ENCODE results near the gene HDAC6.

HDAC6 gene

GRCh38 chrX:48801280-48802088 lies at the start of gene HDAC6:
Gene HDAC6, plus strand, starts transcription at chrX:48802067. Its CDS starts 626 bp downstream, at chrX:48802693.
- peak; percentile 96 for FAIRE-seq
- peak; percentile 61 for DNase-seq (ENCODE audit: insufficient read length, low spot score)

- DNase-seq (ENCODE audit: insufficient read length, low spot score) (no peak), FAIRE-seq (no peak)
Observed at GRCh38 chrX:48752498-48752897, 49.4 kb upstream of the HDAC6 start.

DNA sequence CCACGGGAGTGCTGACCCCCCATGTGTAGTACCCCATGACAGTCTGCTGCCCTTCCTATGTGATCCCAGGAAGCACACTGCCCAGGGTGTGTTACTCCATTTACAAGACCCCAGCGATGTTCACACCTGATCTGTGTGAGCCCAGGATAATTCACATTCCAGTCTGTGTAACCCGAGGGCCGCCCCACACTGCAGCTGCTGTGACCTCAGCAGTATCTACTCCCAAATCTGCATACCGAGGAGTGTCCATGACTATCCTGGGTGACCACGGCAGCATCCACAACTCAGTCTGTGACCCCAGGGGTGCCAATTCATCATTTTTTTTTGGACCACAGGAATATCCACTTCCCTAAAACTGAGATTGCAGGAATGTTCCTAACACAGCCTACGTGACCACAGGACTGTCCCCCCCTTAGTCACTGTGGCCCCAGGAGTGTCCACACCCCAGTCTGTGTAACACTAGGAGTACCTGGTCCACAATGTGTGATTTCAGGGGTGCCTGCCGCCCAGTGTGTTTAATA lies 48.1 kb upstream of the HDAC6 start:
- FAIRE-seq (no peak), DNase-seq (ENCODE audit: insufficient read length, low spot score) (no peak)

- DNase-seq (ENCODE audit: insufficient read length, low spot score) = no peak
- FAIRE-seq = no peak
Observed at GRCh38 chrX:48754238-48754637, 47.6 kb upstream of the HDAC6 start.

DNA sequence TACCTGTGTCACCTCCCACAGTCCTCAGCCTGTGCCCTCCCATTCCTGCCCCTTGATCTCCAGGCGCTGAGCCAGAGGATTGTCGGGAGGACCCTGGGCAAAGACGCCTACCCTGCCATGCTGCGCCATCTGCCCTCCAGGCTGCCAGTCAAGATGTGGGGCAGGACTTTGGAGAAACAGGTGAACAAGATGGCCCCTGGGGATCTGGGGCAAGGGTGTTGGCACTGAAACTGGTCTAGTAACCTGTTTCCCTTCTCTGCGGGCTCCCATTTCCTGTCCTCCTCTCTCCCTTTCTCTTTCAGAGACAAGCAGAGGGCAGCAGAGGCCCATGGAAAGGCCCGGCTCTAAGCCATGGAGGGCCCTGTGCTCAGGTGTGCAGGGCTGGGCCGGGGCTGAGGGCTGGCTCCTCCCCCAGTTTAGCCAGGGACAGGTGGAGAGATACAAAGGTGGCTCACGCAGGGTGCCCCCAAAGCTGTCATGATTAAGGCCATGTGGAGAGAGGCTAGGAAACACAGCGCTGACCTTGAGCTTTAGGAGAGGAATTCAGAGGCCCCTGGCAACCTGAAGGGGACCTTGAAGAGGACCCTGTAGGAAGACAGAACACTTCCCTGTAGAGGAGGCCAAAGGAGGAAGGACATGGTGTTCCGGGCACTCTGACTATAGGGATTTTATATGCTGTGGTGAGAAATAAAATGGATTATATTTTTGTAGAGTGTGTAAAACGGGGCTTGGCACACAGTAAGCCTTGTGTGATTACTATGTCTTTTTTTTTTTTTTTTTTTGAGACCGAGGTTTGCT lies 40.0 kb upstream of the HDAC6 start, which contains the start of gene GLOD5:
Gene GLOD5, plus strand, starts transcription at position 74 of the 798 bp plus-strand sequence. Its CDS starts 44 bp downstream, at position 118.
- FAIRE-seq = peak; percentile 53
- no peak for DNase-seq (ENCODE audit: insufficient read length, low spot score)

GRCh38 chrX:48769230-48769629 lies 32.6 kb upstream of the HDAC6 start:
- DNase-seq (ENCODE audit: insufficient read length, low spot score) (no peak), FAIRE-seq (no peak)

GRCh38 chrX:48770296-48770695 lies 31.6 kb upstream of the HDAC6 start:
- FAIRE-seq = no peak
- no peak for DNase-seq (ENCODE audit: insufficient read length, low spot score)

- DNase-seq (ENCODE audit: insufficient read length, low spot score) (no peak), FAIRE-seq (no peak)
Observed at GRCh38 chrX:48772602-48773001, 29.3 kb upstream of the HDAC6 start.

DNA sequence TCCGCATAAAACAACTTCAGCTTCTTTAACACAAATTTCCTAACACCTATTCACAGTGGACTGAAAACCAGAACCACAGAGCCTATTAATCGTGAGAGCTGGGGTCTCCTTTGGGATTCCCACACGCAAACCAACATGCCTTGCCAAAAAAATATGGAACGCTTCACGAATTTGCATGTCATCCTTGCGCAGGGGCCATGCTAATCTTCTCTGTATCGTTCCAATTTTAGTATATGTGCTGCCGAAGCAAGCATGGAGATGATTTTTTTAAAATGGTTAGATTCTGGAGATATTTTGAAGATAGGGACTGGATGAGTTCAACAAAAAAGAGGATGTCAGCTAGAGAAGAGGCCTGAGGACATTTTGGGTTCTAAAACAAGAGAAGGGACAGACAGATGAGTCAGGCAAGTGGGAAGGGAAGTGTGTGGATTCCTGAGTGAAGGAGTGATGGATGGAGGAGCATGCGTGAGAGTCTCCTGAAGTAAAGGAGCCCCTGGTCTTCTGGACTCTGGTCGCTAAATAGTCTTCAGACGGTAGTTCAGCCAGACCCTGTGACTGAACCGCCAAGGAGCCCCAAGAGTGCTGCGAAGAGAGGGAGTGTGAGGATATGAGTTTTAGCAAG lies 24.9 kb upstream of the HDAC6 start:
- FAIRE-seq (no peak), DNase-seq (ENCODE audit: insufficient read length, low spot score) (no peak)

DNA sequence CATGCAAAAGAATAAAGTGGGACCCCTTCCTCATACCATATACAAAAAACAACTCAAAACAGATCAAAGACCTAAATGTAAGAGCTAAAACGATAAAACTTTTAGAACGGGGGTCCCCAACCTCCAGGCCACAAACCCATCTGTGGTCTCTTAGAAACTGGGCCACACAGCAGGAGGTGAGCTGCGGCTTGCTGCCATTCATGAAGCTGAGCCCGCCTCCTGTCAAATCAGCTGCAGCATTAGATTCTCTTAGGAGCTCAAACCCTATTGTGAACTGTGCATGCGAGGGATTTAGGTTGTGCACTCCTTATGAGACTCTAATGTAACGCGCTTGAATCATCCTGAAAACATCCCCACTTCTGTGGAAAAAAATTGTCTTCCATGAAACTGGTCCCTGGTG lies 22.5 kb upstream of the HDAC6 start:
- DNase-seq (ENCODE audit: insufficient read length, low spot score) (no peak), FAIRE-seq (no peak)

GRCh38 chrX:48781705-48782104 lies 20.2 kb upstream of the HDAC6 start:
- FAIRE-seq (no peak), DNase-seq (ENCODE audit: insufficient read length, low spot score) (no peak)

DNA sequence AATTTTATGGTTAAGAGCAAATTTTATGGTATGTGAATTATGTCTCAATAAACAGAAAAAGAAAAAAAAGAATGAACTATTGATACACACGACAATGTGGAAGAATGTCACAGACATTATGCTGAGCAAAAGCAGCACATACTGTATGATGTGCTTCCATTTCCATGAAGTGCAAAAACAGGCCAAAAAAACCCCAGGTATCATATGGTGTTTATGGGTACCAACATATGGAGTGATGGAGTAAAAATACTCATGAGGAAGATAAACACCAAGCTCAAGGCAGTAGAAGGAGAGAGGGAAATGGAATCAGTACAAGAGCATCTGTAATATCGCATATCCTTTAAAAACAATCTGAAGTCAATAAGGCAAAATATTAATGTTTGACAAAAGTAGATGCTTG lies 19.7 kb upstream of the HDAC6 start:
- no peak for DNase-seq (ENCODE audit: insufficient read length, low spot score)
- FAIRE-seq = no peak

DNA sequence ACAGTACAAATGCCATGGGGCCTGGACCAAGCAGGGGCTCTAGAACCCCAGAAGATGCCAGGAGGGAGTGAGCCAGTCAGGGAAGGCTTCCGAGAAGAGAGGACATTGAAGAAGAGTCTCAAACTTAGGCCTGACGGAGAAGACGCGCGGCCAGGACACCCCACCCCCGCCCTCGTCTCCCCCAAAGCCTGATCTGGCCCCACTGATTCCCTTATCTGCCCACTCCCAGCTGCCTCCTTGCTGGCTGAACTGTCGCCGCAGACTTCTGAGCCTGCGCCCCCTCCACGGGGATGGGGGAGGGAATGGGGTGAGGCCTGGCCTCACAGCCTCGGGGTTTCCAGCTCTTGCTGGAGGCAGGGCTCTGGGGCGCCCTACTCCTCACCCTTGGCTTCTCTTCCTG lies 19.1 kb upstream of the HDAC6 start:
- DNase-seq (ENCODE audit: insufficient read length, low spot score) (no peak), FAIRE-seq (no peak)

- no peak for FAIRE-seq
Observed at GRCh38 chrX:48784726-48785125, 17.1 kb upstream of the HDAC6 start.

GRCh38 chrX:48785186-48785539 lies 16.7 kb upstream of the HDAC6 start:
- FAIRE-seq (no peak), DNase-seq (ENCODE audit: insufficient read length, low spot score) (no peak)

More at GRCh38 chrX:48784726-48785125, 17.1 kb upstream of the HDAC6 start:
- no peak for DNase-seq (ENCODE audit: insufficient read length, low spot score)

DNA sequence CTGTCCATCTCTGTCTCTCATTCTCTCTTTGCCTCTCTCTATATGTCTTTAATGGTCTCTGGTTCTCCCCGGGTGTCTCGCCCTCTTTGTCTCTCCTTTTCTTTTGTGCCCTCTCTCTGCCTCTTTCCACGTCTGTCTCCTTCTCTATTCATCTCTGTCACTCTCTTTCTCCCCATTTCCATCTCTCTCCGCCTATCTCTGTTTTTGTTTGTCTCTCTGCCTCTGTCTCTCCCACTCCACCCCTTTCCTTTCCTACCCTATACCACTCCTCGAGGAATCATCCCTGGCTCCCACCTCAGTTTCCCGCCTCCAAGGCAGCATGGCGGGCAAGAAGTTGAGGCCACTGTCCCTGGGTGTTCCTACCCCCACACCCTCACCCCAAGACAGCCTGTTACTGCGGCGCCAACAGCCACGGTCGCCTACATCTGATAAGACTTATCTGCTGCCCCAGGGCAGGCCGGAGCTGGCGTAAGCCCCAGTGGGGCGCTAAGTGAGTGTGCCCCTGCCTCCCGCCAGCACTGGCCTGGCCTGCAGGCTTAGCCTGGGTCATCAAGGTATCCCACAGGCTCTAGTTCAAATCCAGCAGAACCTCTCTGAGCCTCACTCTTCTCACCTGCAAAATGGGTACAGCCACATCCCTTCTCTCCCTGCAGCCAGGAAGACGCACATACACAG lies 16.2 kb upstream of the HDAC6 start:
- FAIRE-seq (no peak), DNase-seq (ENCODE audit: insufficient read length, low spot score) (no peak)

DNA sequence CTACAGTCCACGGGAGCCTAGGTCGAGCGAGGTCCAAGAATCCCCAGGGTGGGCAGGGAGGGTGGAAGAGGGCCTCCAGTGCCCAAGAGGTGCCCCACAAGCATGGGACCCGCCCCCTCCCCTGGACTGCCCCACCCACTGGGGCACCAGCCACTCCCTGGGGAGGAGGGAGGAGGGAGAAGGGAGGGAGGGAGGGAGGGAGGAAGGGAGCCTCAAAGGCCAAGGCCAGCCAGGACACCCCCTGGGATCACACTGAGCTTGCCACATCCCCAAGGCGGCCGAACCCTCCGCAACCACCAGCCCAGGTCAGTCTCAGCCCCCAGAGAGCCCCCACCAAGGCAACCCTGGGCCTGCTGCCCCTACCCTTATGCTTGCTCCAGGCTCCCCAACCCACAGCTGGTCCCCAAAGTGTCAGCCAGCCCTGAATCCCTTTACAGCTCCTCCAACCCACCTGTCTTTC lies 15.5 kb upstream of the HDAC6 start, which contains the start of gene GATA1:
Gene GATA1, plus strand, starts transcription at position 250 of the 460 bp plus-strand sequence. CDS start 4,520 bp downstream, outside the sequence.
- FAIRE-seq = no peak
- DNase-seq (ENCODE audit: insufficient read length, low spot score) = no peak

DNA sequence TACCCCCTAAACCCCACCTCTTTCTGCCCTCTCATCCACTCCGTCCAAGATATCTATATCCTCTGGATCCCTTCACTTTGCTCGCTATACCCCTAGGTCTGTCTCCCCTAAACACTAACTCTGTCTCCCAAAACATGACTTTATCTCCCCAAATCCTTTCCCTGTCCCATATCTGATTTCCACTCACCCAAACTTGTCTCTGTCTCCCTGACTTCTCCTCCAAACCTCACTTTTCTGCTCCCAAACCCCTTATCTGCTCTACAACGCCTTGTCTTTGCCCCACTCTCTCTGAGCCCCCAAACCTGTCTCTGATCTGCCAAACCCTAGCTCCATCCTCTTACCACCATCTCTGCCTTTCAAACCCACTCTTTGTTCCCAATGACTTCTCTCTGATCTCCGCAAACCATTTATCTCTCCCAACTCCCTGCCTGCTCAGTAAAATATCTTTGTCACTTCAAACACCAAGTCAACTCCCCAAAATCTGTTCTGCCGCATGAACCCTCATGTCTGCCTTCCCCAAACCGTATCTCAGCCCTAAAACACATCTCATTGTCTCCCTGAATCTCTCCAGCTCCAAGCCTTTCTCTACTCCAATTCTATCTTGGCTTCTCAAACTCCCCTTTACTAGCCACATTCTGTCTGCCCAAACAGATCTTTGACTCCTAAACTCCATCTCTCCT lies 14.9 kb upstream of the HDAC6 start:
- no peak for FAIRE-seq
- no peak for DNase-seq (ENCODE audit: insufficient read length, low spot score)

- FAIRE-seq = no peak
- DNase-seq (ENCODE audit: insufficient read length, low spot score) = no peak
Observed at GRCh38 chrX:48787505-48788443, 14.1 kb upstream of the HDAC6 start.

All from GM19239 (cell line).